Breast epithelium (tissue), 3 donors: Measurements from ENCODE around the gene PTPRK.

Source experiments
- POLR2A ChIP-seq: fragments of 450-650 bp; IDR thresholded peaks from one replicate; pipeline ENCODE4 v1.6.1; 2016; ENCODE audit warnings: antibody characterized with exemption, mild to moderate bottlenecking, moderate library complexity
- POLR2AphosphoS5 ChIP-seq, 3 donors: sonication (generic); formaldehyde crosslinking; IDR thresholded peaks; one replicate each; pipeline ENCODE4 v1.6.1; 2017; ENCODE audit warnings: antibody characterized with exemption in 3 of 3
- TF ChIP-seq, protein P1 (sequence below), 3 donors: fragments of 450-650 bp; IDR thresholded peaks; one replicate each; pipeline ENCODE4 v1.5.1; 2016 to 2017; ENCODE audit warnings: antibody characterized with exemption in 3 of 3, mild to moderate bottlenecking in 3 of 3, moderate library complexity in 3 of 3

DNA sequence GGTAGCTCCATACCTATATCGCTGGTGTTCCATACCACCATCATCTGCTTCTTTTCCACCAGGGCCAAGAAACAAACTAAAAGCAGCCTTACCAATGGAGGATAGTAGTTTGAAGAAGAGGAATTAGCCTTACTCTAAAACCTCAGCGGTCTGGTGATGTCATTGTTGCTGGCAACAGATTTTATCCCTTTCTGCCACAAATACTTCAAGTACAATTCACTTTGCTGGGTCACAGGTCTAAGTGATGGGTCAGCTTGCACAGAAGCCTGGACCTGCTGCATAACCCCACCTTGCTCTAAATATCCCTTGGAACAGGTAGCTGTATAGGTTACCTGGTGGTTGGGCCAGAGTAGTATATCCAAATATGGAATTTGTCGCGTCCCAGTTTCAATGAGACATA, 566.3 kb downstream of the PTPRK start:
- TF ChIP-seq, protein P1, sequence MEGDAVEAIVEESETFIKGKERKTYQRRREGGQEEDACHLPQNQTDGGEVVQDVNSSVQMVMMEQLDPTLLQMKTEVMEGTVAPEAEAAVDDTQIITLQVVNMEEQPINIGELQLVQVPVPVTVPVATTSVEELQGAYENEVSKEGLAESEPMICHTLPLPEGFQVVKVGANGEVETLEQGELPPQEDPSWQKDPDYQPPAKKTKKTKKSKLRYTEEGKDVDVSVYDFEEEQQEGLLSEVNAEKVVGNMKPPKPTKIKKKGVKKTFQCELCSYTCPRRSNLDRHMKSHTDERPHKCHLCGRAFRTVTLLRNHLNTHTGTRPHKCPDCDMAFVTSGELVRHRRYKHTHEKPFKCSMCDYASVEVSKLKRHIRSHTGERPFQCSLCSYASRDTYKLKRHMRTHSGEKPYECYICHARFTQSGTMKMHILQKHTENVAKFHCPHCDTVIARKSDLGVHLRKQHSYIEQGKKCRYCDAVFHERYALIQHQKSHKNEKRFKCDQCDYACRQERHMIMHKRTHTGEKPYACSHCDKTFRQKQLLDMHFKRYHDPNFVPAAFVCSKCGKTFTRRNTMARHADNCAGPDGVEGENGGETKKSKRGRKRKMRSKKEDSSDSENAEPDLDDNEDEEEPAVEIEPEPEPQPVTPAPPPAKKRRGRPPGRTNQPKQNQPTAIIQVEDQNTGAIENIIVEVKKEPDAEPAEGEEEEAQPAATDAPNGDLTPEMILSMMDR (IDR thresholded peaks at IDR 0.05): no peak
- no peak for TF ChIP-seq POLR2AphosphoS5 (IDR thresholded peaks at IDR 0.05)
- no peak for TF ChIP-seq POLR2A
